HG02610 (cell line): Measurements from ENCODE around the gene SKAP1.

ENCODE experiments used
- ATAC-seq: cut with Tn5 transposase; IDR thresholded peaks from one replicate; pipeline ENCODE4 v1.9.1; 2021; ENCODE audit warnings: mild to moderate bottlenecking, moderate library complexity; ENCODE audit not compliant: unreplicated experiment

SKAP1 gene

DNA sequence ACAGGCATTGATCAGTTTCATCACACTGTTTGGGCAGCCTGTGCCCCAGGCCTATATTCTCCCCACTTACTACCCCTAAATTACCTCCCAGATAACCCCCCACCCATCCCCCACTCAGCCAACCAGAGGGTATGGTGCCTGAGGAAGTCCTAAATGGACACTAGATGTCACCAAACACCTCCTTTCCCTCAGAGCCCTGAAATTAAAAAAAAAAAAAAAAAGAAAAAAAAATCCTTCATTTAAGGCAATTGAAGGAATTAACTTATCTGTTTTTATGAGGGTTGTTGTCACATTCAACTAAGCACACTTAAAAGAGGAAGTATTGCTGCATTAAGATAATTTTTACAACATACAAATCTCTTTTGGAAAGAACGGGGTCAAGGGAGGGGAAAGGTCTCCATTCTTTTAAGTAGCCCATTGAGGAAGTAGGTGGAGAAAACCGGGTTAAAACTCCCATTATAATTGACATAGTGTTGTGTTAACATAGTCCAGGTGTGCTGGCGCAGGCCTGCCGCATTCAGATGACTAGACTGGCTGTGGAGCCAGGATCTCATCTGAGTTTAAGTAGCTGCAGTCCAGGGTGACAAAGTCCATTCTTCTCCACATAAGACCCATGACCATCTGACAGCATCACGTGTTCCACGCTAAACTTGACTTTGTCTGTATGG is 276.2 kb downstream of the SKAP1 start:
- ATAC-seq: no peak

DNA sequence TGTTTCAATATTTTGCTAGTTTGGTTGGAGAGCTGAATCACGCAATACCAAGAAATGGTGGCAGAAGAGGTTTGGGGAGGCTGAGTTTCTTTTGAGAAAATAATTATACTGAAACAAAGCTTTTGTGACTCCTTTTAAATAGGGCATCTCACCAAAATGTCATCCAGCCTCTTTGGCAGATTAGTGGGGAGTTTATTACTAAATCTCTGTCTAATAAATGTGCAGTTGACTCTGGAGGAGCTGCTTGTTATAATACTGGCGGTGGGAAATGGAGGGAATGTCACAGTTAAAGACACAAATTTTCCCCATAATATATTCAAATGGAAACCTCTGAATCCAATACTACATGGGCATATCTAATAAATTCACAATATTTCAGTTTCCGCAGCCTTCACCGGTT is 277.7 kb downstream of the SKAP1 start:
- no peak for ATAC-seq

DNA sequence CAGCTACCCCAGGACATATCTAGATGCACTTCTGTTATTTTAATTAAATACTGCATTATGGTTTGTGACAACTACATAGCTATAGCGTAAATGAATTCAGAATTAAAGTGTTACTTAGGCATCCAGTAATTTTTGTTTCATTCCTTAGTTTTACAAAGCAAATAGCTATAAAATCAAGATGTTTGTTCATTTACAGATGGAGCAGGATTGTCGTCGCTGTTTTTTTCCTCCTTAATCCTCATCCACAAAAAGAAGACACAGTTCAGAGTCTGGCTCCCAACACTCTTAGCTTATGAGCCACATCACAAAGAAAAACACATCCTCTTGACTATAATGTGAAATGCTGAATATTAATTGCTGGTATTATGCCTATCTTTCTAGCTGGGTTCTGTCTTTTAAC is 278.8 kb downstream of the SKAP1 start:
- ATAC-seq: no peak

DNA sequence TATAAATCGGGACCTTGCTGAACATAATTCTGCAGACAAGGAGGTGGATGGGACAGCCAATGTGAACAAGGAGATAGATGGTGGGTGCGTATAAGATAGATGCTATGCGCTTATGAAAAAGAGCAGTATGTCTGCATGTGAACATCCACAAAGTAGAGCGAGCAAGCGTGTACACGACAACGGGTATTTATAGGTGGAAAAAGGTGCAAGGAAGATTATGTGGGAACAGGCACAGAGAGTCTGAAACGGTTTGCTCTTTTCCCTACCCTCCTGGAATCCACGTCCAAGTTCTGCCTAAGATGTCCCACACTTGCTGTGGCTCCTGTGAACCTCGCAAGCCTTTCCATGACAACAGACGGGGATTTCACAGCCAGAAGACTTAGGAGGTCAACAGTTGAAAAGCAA is 279.4 kb downstream of the SKAP1 start:
- no peak for ATAC-seq

DNA sequence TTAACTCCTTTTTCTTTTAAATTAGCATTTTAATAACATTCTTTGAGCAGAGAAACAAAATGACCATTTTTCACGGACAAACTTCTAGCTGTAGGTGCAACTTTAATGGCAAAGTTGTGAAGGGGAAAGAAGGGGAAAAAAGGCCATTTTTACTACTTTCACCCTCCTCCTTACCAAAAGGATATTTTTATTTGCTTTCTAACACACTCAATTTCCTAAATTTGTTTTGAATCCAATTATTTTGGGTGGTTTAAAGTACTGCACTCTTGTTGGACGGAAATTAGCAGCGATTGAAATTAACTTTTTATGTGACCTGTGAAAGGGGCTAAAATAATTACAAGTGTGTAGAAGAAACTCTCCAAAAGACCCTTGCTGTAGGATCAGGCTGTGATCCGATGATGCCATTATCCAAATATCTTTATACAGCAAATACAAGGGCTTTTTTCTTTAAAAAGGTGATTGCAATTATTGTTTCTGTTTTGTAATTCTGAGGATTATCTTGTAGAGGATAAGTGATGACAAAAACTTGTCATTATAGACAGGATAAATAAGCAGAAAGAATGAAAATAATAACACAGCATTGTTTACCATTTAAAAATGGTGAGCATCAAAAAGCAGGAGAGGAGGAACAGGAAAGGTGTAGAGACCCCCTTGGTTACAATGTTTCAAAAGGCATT is 280.1 kb downstream of the SKAP1 start:
- ATAC-seq: no peak

DNA sequence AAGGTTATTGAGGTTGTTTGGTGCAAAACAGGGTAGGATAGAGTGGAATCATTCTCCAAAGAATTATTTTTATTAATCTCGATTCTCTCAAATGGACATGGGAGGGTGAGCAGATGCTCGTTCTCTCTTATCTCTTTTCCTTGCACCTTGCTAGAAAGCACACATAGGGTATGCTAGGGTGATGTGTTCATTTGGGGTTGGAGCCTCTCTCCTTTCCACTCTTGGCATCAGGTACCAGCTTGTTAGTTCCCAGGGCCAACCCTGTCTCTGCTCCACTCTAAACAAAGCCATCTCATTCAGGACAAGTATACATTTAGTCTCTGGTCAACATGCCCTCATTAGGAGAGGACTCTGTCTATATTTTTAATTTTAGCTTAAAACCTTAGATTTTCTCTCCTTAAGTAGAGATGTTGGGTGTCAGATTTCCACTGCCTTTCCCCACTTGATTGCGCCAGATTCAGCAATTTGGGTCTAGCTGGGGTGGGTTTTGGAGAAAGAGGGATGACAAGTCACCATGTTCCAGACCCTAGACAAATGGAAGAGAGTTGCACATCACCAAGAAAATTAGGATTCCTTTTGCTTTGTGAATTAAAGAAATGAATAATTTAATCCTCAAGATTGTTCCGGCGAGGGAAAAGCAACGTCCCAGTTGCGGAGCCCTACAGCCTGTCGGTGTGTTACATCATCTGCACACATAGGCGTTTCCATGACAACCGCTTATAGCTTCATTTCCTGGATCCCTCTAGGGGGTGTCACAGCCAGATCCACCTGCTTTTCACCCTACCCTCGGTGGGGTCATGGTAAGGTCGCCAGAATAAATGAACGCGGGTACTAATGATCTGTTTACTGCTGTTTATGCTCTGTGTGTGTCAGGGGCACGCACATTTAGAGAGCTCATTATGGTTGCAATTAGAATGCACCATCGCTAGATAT is 280.9 kb downstream of the SKAP1 start:
- ATAC-seq: no peak

DNA sequence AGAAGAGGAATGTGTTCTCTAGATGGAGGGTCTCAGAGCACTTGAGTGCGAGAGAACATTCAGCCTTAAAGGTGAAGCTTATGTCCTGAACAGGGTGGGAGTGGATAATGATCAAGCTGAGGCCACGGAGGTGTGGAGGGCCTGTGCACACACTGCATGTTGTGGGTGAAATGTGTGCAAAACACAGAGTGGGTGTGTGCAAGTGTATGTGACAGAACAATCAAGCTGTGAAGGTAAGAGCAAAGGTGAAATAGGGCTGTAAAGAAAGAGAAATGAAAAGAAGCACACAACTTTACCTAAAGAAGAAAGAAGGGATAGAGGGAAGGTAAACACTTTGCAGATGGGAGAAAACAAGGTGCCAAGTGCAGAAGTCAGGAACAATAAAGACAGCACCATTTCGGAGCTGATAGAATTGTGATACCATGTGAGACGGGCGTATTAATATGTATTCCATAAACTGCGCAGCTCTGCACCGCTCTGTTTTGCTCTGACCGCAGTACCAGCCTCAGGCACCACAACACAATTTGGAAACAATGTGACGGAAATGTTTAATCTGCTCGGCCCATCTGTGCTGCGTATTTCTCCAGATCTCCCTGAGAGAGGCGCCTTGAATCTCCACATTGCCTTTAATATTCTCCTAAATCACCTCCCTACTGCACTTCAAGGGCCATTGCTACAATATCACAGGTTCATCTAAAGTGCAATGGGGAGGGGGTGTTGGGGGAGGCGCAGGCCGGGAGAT is 281.8 kb downstream of the SKAP1 start:
- ATAC-seq: no peak

DNA sequence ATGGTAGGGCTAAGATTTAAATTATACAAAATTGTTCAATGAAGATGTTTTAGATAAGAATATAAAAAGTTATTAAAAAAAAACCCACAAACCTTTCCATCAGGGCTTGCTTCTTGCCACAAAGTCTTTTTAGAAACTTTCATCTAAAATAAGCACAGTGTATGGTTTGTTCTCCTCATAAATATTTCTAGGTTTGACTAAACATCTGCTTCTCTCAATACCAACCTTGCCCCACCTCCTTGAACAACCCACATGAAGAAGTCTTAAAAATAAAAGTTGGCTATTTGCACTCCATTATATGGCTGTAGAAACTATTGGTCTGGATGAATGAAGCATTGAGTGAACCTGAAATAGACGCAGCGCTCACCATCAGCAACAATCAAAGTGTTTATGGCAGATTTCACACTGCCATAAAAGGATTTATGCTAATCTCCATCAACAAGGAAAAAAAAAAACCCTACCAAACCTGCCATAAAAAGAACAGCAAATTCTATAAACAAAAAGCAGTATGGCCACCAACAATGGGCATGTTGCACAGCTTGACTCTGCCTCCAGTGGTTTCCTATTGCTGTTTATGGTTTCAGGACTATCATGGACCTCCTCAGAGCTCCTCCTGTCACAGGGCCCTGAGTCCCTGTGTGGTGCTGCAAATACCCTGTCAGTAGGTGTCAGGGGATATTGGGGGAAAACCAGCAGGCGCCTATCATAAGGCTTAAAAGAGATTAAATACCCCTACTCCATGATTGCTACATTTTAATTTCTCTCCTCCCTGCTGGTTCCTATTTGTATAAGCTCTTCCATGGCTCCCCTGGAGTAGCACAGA is 284.8 kb downstream of the SKAP1 start:
- no peak for ATAC-seq

DNA sequence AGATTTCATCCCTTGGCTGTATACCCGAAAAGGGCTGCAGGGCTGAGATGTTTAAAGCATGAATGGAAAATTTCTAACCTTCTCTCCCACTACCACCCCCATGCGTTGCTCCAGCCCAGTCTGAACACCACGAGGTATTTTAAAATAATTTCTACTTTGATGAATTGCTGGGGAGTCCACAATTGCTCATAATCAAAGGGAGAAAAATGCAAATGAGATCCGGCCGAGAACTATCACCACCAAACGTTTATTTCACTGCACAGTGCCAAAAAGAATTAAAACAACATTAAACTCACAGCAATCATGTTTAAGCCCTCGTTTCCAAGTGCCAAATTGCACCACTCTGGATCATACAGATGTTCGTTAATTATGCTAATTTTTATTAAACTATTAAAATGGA is 285.8 kb downstream of the SKAP1 start:
- no peak for ATAC-seq

DNA sequence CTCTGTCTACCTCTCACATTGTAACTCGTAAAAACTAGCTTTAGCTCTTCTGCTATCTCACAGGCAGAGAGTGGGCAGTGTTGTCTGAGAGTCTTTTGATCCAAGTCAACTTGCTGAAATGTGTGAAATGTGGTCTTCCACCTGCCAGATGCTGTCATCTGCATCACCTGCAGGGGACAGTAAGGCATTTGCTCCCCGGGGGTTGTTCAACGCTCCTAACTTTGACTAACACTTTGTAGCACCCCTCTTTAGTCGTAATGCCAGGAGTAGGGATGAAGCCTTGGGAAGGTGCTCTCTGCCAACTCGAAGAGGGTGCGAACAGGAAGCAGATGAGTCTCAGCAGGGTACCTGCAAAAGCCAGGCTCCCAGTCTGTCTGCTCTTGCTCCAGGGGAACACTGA is 286.4 kb downstream of the SKAP1 start:
- ATAC-seq: no peak

DNA sequence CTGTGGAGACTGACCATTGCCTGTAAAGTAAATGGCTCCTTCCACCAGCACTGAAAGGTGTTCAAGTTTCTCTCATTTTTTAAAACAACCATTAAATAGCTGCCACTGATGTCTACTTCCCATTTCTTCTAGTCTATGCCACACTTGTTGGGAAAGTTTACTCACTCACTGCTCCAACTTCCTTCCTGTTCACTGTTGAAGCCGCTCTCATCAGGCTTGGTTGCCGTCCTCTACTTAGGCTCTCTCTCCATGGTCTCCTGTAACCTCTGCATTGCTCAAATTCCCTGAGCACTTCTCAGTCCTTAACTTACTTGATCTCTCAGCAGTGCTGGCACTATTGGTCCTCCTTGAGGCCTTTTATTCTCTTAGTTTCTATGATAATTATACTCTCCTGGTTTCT is 290.1 kb downstream of the SKAP1 start:
- ATAC-seq: no peak

DNA sequence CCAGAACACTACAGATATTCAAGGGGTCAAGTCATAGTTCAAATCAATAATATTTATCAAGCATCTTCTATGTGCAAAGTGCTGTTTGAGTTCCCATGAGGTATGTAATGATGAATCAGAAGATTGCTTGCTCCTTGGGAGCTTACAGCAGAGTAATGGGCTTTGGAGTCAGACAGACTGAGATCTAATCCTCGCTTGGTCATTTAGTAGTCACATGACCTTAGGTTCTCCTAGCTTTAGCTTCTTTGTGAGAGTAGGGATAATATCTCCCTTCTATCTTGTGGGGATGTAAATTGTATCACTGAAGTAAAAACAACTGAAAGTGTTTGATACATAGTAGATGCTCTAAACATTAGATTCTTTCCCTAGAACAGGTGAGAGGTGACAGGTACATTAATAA is 292.4 kb downstream of the SKAP1 start:
- ATAC-seq: no peak

DNA sequence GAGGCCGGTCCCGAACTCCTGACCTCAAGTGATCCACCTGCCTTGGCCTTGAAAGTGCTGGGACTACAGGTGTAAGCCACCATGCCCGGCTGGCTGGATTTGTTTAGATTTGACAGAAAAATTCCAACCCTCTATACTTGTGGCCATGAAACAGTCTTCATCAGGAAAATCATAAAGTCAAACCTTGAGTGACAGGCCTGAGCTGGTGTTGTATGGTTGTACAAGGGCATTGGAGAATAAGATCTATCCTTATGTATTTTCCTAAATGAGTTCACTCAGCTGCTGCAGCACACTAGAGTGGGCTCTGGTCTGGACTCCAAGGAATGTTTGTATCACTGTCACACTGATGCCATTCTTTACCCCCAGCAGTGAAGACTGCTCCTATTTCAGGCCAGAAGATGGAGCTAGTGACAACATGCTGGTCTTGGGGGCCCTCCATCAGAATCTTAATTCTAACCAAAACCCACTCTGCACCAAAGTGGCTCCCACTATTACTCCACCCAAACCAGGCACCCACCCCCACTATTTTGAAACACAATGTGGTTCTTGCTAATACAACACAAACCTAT is 295.0 kb downstream of the SKAP1 start:
- ATAC-seq: no peak

DNA sequence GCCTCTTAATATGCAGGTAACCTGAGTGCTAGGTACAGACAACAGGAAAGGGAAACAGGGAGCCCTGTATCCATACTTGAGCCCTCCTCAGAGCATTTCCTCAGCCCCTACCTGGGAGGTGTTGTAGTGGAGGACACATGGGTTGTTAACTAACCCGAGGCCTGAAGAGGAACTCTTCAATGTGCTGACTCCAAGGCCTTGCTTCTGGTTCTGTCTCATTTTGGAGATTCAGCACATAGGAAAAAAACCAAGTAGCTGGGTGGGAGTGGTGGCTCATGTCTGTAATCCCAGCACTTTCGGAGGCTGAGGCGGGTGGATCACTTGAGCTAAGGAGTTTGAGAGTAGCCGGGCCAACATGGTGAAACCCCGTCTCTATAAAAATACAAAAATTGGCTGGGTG is 297.6 kb downstream of the SKAP1 start:
- no peak for ATAC-seq

DNA sequence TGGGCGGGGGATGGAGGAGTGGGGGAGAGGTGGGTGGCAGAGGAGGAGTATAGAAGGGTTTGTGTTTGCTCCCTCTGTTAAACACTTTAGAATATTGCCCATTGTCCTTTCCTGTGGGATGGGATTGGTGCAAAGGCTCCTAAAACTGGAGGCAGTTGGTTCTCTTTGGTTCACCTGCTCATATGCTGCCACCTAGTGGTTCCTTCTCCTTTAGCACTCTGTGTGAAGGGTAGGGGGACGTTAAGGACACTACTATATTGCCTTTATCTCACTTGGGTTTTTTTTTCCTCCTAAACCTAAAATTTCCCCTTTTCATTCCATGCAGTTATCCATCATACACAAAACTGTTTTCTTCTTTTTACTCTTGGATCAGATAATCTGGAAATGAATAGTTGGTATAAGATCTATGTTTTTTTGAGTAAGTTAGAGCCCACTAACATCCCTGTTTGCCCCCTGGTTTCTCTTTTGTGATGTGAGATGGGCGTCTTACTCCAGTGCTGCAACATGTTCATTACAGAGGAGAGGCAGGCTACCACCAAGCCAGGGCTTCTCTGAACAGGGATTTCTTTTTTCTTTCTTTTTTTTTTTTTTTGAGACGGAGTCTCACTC is 298.7 kb downstream of the SKAP1 start:
- ATAC-seq: no peak

DNA sequence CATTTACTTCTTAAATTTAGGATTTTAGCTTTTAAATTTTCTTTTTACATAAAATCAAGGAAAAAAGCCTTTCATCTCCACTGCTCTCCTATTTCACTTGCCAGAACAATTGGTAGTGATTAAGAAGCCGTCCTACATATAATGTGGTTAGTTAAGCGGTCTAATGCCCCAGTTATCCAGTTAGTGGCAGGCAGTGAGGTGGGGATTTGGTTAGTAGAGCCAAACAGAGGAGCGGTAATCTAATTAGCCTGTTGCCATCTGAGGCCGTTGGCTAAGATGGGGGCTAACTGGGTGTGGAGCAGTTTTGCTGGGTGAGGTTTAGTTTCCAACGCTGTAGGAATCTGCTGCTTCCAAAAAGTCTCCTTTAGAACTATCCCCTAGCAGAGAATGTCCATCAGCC is 300.0 kb downstream of the SKAP1 start:
- ATAC-seq: no peak

DNA sequence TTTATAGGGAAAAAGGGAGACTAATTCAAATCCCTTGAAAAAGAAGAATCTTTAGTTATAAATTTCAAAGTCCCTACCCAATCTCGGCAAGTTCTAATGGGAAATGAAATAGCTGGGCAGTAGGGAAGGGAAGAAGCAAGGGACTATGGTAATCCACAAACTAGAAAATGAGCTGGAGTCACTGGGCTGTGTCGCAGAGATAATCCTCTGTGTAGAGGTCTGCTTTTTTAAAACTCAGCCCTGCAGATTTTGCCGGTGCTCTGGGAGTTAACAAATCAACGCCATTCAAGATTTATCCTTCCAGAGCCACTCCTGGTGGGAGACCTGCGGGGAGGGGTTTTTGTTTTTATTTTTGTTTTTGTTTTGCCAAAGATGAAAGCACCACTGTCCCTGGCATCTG is 301.6 kb downstream of the SKAP1 start:
- no peak for ATAC-seq

DNA sequence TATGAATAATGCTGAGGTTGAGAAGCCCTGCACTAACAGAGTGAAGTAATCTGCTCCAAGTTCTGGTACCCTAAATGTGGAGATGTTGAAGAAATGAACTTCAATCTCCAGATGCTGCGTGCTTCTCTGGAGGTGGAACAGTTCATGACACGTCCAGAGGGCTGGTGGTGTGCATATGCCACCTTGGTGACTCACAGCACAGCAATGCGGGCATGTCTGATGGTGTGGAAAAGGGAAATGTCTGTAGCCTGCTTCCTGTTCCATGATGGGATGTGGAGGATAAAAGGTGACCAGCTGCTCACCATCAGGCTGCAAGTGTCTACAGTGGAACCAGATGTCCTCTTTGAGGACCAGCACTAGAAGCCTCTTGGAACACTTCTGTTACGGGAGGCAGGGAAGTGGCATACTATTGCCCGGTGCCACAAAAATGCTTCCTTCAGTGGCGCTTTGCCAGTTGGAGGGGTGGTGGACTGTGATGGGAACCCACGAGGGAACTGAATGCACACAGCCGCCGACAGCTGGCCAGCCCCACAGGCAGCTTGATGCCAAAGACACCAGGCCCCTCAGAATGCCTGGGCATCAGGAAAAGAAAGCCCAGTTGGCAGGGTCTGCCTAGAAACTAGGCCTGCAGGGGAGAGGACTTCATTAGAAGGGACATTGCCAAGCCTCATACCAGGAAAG is 302.5 kb downstream of the SKAP1 start:
- ATAC-seq: no peak

DNA sequence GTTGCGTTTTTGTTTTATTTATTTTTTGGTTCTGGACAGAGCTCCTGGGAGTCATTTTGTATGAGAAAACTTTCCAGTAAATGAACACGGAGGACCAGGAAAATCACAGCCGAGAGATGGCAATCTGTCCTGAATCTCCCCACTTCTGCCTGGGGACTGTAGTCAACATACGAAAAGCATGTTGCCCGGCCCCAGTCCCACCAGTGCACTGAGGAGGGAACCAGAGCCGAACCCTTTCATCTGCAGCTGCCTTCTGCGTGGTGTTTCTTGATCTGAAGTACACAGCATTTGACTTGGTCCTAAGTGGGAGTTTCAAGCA is 303.5 kb downstream of the SKAP1 start:
- no peak for ATAC-seq
